Measurements from ENCODE around the gene CDKL1.
"Not testable (repeated sequence)": the region's sequence is repeated elsewhere in the genome, so short reads cannot be mapped to it uniquely, and the experiment has no call there.

CDKL1 gene

GRCh38 chr14:50320283-50320682, 76.4 kb downstream of the CDKL1 start:
- no peak for DNase-seq

DNA sequence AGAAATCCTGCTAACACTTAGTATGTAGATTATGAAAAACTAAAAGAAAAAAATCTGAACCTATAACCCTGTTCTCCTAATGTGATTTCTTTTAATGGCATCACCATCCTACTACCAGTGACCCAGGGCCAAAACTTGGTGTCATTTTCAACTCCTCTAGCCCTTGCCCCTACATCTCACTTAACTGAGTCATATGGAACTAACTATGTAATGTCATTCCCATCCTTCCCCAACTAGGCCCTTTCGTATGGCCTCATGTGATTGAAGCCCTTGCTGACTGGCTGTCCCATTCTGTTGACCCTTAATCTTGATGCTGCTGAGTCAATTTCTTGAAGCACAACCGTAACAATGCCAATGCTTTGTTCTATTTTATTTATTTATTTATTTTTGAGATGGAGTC, 77.0 kb downstream of the CDKL1 start:
- DNase-seq: no peak

DNA sequence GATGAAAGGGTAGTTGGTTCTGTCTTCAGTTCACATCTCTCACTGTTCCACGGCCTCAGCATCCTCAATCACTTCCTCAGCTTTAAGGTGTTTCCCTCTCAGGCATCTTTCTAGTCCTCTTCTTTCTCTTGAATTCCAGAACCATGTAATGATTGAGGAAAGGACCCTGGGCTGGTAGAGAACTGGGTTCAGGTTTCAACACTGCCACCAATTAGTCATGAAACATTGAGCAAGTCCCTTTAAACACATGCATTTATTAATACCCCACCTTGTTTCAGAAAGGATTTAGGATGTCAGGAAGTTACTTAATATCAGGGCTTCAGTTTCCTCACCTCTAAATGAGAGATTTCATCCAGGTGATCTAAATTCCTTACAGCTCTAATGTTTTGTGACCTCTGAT, 77.4 kb downstream of the CDKL1 start:
- no peak for DNase-seq

DNA sequence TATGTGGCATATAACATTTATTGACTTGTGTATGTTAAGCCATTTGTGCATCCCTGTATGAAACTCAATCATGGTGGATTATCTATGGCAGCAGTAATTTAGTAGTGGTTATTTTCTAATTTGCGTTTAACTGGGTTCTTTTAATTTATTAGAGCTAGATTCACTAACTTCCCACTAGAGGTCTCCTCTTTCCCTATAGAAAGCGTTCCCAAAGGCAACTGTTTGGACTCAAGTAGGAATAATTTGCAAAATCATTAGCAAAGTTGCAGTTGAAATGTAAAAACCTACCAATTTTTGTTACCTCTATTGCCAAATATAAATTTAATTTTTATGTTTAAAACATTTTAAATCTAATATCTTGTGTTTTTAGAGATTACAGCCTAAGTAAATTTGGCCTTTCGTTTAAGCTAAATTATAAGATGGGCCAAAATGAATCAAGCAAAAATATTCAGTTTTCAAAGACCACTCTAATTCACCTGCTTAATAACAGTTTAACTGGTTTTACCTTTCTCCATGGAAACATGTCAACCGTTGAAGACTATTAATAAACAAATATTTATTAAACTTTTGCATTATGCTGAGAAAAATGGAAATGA, 78.6 kb downstream of the CDKL1 start:
- no peak for DNase-seq

DNA sequence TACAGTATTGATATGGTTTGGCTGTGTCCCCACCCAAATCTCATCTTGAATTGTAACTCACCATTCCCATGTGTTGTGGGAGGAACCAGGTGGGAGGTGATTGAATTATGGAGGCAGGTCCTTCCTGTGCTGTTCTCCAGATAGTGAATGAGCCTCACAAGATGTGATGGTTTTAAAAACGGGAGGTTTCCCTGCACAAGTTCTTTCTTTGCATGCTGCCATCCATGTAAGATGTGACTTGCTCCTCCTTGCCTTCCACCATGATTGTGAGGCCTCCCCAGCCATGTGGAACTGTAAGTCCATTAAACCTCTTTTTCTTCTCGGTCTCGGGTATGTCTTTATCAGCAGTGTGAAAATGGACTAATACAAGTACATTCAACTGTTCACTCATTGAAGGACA, 82.6 kb downstream of the CDKL1 start:
- DNase-seq: not testable (repeated sequence)

- DNase-seq: no peak
Observed at GRCh38 chr14:50312734-50313054, 84.0 kb downstream of the CDKL1 start.

DNA sequence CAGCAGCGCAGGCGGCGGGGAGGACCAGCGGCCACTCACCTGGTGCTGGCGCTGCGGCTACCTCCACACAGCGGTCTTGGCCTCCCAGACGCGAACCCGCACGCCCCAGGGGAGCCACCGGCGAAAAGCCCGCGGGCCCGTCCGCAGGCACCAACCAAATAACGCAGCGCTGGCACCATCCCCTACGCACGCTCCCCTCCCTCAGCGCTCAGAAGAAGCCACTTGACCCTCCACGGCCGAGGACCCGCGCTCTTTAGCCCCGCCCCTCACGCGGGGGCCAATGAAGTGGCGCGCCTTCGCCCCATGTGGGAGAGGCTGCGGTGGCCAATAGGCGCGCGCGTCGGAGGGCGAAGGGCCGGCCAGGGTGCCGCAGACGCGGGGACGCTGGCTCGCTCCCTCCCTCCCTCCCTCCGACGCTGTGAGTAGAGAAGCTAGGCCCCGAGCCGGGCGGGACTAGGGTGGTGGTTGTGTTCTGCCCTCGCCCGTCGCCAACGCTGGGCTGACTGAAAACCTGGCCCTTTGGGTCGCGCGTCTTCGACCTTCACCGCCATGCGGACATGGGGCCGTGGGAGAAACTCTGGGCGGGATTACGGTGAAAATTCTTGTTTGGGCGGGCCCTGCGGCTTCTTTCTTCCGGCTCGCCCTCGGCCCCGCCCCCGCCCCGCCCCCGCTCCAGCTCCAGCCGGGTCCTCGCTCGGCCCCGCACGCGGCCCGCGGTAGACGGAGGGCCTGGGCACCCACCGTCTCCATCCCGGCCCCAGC, 84.5 kb downstream of the CDKL1 start, which contains the start of the genes DMAC2L and L2HGDH:
DMAC2L (plus strand) TSS at position 353 of the 762 bp plus-strand sequence. CDS start 9,164 bp downstream, outside the sequence.
L2HGDH (minus strand) TSS at position 258 of the 762 bp plus-strand sequence; CDS start at position 179, 79 bp downstream.
- DNase-seq: peak; percentile 89

- DNase-seq: no peak
Observed at GRCh38 chr14:50311337-50311971, 85.2 kb downstream of the CDKL1 start.

GRCh38 chr14:50310445-50310844, 86.2 kb downstream of the CDKL1 start:
- DNase-seq: no peak

- DNase-seq: no peak
Observed at GRCh38 chr14:50308363-50308915, 88.2 kb downstream of the CDKL1 start.

- DNase-seq: no peak
Observed at GRCh38 chr14:50303744-50304471, 92.8 kb downstream of the CDKL1 start.

GRCh38 chr14:50301914-50302313, 94.8 kb downstream of the CDKL1 start:
- no peak for DNase-seq

- DNase-seq: no peak
Observed at GRCh38 chr14:50299585-50299984, 97.1 kb downstream of the CDKL1 start.

DNA sequence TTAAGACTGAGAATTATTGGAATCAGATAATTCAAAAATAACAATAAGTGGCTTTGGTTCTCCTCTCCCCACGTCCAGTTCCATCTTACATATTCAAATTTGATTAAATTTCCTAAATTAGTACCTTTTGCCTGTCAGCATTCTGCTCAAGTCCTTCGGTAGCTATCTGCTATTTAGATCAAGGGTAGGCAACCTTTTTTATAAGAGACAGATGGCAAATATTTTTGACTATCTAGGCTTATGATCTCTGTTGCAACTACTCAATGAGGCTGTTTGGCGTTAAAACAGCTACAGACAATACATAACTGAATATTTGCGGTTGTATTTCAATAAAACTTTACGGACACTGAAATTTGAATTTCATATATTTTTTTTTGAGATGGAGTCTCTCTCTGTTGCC, 106.4 kb downstream of the CDKL1 start:
- DNase-seq: no peak

GRCh38 chr14:50288146-50288545, 108.5 kb downstream of the CDKL1 start:
- DNase-seq: no peak

DNA sequence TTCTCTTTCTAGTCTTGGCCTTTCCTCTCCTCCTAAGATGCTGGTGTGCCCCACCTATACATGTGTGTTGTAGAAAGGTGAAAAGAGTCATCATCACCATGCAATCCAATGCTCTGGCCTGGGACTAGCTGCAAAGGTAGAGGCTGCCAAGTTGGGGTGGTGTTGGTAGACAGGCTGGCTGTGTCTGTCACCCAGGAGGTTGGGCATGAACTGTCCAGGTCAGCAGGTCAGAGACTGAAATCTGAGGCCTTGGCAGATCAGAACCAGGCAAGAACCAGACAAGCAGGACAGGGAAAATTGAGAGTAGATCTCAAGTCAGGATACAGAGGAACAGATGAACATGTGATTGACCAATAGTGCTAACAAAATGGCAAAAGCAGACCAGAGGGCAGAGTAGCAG, 110.8 kb downstream of the CDKL1 start:
- no peak for DNase-seq
